HT1080 (cell line): ENCODE data around the gene EMP3. TPM values are rescaled to one million over a fixed set of nuclear protein-coding genes. Genes with fewer than 3 reads are reported as not detected.
A peak's percentile ranks its signal among the peaks of the same experiment; 100 is the strongest.
"Not testable (repeated sequence)": the region's sequence is repeated elsewhere in the genome, so short reads cannot be mapped to it uniquely, and the experiment has no call there.

Source experiments
- DNase-seq: peaks from one replicate; pipeline ENCODE4 v3.0.0-alpha.2; 2015; ENCODE audit warnings: low read depth
- total RNA-seq: library from RNA; depleted of rRNA; stranded (reverse); fragments of >200 nt; shearing (Covaris generic); gene quantifications from 2 replicates; pipeline ENCODE4 v1.2.3, GENCODE V29; 2014

Gene EMP3
- total RNA-seq, 1 experiment from 2014 or later: 513 TPM

DNA sequence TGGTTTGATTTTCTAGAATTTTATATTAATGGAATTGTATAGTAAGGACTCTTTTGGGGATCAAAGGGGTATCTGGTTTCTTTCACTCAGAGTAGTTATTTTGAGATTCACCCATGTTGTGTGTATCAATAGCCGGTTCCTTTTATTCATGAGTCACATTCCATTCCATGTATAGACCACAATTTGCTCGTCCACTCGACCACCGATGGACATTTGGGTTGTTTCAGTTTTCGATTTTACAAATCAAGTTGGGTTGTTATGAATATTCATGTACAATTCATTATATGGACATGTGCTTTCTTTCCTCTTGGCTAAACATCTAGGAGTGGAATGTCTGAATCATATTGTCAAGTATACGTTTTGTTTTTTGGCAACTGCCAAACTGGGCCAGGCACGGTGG, 9.6 kb upstream of the EMP3 start:
- no peak for DNase-seq

DNA sequence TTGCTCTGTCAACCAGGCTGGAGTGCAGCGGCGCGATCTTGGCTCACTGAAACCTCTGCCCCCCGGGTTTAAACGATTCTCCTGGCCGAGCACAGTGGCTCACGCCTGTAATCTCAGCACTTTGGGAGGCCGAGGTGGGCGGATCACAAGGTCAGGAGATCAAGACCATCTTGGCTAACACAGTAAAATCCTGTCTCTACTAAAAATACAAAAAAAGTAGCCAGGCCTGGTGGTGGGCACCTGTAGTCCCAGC, 7.7 kb upstream of the EMP3 start:
- not testable (repeated sequence) for DNase-seq

DNA sequence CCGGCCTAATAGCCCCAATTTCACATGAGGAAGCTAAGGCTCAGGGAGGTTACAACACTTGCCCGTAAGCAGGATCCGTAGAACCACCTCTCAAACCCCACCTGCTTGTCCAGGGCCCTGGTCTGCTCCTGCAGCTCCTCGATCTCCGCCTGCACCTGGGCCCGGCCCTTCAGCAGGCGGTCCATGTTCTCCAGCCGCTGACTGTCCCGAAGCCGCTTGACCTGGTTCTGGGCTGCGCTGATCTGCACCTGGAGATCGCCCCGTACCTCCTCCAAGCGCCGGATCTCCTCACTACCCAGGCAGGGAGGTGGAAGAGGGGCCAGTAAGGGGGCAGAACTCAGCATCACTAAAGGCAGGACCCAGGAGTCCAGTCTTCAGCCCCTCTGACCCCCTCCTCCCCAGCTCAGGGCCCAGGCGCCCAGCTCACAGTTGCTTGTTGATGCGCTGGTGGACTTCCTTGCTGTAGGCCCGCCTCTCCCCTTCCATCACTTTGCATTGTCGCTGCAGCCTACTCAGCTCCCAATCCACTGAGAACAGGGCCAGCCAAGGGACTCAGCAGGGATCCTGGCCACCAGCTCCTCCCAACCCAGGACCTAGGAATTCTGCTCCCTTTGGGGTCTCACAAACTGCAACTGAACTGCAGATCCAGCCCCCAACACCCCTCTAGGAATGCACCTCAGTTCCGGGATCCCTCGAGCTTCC, 6.9 kb upstream of the EMP3 start:
- DNase-seq: no peak

- peak; percentile 79 for DNase-seq
These were observed 5.5 kb upstream of the EMP3 start for GRCh38 chr19:48319647-48320541.

GRCh38 chr19:48321372-48321621, 4.1 kb upstream of the EMP3 start:
- peak; percentile 31 for DNase-seq

DNA sequence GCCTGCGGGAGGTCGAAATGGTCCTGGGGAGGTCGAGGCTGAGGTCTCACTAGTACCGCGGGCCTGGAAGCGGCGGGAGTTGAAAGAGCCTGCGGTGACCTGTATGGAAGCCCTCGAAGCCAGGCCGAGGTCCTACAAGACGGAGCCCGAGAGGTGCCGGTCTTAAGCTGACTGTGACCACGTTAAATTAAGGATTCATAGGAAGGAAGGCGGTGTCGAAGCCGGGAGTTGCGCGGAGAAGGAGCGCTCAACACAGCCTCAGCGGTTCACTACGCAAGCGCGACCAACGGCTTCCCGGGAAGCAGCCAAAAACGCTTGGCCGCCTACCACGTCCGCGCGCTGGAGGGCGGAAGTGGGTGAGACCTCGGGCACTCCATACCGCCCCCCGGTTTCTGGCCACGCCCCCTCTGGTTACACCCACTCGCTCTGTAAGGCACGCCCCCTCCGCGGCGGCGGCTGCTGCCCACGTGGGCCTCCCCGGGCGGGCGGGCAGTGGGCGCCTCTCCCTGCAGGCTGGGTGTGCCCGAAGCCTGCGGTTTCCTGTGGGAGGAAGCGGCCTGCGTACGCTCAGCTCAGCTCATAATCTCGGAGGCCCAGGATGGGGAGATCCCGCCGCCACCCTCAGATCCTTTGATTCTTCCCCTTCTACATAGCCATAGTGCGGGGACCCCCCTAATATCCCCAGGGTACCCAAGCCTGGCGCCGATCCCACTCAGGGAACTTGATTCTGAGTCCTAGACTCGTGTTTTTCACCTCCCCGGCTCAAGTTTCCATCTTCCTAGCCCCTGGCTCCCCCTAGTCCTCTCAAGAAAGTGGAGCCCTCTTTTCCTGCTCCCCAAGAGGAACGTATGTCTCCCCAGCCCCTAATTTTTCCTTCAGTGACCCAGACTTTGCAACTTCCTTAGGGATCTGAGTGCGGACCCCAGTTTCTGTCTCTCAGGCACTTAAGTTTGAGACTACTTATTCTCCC, 3.4 kb upstream of the EMP3 start:
- DNase-seq: peak; percentile 99

- DNase-seq: peak; percentile 32
These were observed 4.0 kb downstream of the EMP3 start for GRCh38 chr19:48329167-48329891.

DNA sequence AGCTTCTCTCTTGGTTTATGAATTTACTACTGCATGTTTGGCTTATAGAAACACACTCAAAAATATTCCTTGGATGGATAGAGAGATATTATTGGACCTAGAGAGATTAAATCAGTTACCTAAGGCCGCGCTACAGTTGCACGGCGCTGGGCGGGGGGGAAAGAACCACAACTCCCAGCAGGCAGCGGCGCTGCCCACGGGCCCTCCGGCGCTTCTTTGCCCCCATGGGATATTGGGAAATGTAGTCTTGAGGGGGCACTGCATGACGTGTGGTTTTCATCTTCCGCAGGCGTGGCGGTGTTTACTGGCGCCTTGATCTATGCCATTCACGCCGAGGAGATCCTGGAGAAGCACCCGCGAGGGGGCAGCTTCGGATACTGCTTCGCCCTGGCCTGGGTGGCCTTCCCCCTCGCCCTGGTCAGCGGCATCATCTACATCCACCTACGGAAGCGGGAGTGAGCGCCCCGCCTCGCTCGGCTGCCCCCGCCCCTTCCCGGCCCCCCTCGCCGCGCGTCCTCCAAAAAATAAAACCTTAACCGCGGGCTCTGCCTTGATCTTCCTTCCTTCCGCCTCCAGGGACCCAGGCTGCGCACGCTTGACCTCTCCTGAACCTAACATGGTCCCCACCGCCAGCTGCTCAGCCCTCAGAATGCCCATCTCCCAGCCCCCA, 4.8 kb downstream of the EMP3 start:
- no peak for DNase-seq

DNA sequence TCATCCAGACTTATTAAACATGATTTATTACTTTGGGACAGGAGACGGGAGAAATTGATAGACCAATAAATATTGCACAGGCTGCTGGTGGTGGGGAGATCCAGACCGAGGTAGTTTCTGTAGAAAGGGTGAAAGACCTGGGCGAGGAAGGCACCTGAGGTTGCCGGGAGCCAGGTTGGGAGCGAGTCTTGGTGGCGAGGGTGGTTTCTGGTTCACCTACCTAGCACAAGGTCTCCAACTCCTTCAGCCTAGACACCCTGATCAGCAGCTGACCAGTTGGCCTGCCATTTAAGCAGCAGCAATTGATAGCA, 7.0 kb downstream of the EMP3 start:
- no peak for DNase-seq

DNA sequence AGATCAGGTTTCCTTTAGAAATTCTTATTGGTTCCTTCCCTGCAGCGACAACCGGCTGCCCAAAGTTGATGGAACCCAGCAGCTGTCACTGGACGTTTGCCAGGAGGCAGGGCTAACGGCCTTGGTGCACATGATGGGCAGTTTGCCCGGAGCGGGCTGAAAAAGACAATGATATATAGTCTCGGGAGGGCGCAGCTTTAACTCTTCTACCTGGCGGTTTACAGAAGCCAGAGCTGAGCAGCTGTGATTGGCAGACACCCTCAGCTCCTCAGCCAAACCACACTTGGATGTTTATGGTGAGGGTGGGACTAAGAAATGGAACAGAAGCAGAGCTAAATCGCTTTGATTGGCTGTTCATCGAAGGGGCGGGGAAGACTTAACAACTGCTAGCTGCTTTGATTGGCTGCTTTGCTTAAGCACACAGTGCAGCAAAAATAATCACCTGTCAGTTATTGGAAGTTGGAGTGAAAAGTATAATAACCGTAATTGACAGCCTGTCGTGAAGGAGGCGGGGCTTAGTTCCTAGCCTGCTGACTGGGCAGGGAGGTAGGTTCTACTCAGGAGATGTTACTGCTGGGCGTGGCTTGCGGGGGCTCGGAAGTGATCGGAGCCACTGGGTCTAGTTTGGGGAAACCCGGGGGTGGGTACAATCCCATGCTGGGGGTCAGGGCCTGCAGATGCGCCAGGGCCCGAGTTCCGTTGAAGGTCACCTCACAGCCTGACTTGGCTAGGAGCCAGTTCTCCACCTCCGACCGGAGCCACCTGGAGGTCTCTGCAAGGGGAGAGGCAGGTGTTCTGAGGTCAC, 7.5 kb downstream of the EMP3 start:
- DNase-seq: peak; percentile 82

DNA sequence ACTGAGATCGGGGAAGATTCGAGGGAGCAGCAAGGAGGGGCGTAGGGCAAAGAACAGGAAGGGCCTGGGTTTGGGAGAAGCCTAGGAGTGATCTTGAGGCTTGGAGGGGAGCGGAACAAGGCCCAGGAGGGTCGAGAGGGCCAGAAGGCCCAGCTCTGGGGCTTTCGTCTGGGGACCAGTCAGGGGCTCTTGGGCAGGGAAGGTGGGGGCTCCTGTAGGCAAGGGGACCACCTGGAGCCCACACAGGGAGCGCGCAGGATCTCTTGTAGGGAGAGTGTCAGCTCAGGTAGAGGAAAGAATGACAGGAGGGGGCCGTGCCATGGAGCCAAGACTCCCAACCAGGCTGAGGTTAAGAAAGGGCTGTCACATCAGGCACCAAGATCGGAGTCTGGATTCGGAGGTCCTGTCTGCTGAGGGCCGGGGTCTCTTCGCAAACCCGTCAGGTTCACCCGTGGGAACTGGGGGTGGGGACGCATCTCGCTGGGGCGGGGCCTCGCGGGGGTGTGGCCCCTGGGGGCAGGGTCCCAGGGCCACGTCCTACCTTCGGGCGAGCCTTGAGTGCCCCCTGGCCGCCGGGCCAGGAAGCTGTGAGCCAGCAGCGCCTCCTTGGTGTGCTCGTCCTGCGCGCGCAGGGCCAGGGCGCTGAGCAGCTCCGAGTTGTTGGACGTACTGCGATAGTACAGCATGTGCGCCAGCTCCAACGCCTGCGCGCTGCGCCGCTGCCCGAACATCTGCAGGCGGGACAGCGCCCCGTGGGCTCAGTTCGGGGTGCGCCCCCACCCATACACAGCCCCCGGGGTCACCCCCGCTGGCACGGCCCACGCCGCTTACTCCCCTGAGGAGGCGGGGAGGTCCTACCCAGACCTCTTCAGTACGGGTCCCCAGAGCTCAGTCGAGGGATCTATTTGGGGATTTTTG, 8.4 kb downstream of the EMP3 start:
- no peak for DNase-seq

DNA sequence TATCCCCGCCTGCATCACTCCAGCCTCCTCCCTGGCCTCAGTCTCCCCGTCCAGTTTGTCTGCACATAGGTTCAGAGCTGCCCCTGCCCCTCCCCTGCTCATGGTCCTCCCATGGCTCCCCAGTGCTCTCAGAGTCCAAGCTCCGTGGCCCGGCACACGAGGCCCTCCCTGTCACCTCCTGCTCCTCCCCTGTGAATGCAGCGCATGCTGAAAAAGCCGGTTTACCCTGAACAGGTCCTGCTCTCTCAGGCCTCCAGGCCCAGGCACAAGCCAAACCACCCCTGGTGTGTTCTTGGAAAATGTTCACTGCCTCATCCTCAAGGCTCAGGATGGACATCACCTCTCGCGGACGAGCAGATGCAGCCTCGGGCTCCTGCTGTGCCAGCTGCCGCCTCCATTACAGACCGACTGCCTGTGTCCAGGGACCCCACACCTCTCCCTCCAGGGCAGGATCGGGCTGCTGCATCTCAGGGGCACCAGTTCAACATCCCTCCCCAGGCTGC, 13.0 kb downstream of the EMP3 start:
- no peak for DNase-seq

DNA sequence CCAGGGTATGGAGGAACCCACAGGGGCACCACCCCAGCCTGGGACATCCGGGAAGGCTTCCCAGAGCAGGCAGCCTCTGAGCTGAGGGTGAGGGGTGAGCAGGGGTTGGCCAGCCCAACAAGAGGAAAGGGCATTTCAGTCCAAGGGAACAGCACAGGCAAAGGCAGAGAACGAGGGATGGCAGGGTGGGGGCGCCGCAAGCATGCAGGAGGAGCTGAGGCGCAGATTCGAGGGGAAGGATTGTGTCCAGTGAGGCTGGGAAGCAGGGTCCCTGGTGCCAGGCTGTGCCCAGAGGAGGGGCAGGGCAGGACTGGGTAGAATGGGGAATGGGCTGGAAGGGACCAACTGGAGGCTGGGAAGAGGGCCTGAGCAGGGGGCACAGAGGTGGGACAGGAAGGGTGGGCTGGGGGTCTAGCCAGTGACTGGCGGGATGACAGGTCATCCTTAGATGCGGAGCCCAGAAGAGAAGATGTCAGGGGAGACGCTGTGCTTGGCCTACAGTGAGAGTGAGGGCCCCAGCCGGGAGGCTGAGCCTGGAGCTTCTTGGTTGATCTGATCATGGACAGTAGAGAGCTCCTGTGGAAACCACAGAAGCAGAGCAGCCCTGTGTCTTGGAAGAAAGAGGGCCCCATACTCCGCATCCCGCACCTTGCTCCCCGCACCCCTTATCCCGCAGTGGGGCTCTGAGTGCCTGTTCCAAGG, 13.6 kb downstream of the EMP3 start:
- DNase-seq: no peak

DNA sequence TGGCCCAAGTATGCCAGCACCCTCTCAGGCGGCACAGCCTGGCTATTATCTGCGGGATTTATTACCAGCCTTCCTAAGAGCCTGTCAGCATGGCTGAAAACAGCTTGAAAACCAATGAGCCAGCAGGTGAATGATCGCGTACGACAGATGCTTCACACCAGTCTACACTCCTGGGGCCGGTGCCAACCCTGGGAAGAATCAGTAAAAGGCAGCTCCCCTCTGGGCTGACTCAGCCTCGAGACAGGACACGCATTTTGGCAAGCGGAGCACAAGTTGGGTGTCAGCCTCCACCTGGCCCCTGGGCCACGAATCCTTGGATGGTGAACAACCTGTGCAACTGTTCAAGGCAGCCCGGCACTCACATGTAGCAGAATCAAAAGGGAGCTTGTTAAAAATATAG, 15.6 kb downstream of the EMP3 start:
- peak; percentile 46 for DNase-seq

- DNase-seq: no peak
These were observed 16.4 kb downstream of the EMP3 start for GRCh38 chr19:48341515-48342413.

GRCh38 chr19:48342414-48342738, 17.0 kb downstream of the EMP3 start:
- DNase-seq: no peak

DNA sequence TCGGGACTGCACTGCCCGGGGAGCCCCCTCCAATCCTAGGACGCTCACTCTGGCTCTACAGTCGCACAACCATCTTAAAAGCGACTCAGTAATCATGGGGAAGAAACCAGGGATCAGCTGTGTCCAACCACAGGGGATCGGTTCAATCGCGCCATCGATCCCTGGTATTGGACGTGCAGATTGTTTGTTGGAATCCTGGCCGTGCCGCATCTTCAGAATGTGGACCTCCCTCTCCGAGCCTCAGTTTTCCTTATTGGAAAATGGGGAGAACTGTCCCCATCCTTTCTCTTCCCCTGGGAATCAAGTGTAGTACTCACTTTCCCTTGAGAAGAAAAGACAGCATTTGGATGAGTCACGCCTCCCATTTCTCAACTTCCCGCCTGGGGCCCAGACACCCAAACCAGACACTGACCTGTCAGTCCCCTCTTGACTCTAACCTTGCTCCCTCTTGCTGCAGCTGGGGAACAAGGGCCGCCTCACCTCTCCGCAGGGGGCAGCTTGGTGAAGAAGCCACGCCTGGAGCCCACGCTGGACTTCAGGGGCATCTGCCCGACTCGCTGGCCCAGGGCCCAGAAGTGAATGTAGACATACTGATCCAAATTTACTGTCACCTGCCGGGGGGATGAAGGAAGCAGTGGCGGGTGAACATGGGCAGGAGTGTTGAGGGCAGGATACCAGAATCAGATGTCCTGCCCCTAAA, 17.6 kb downstream of the EMP3 start:
- DNase-seq: peak; percentile 80
